ENCODE measurements around the gene ARHGAP15. TPM values are rescaled to one million over a fixed set of nuclear protein-coding genes. Genes with fewer than 3 reads are reported as not detected.

The ARHGAP15 gene
- total RNA-seq, 1 donor from 2014 or later = not detected

DNA sequence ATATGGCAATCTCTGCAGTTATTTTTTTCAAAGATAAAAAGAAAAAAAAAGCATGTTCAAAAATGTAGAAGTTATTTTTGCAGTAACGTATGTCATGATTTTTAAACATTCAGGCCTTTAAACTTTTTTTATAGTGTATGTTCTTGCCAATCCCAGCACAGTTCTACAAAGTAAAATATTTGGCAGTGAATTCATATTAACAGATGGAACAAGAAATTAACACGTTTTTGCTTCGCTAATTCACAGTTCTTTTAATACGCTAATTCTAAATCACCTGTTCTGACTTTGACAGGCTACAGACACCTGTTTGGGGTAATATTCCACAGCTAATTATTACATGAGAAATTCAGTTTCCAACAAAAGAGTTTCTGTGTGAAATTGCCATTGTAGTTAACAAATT lies 183.2 kb downstream of the ARHGAP15 start:
- Histone ChIP-seq H3K4me1 (ENCODE audit: insufficient read depth, low read length) (no peaks in the 10 kb centered on the region), H3K4me2 (ENCODE audit: low read length) (no peak overlapping the region), H3K4me3 (ENCODE audit: insufficient read depth, low read depth, low read length) (no peak overlapping the region), H3K9ac (ENCODE audit: low read length) (no peak overlapping the region), H3K27me3 (ENCODE audit: insufficient read depth, low read length) (no peaks in the 10 kb centered on the region), H3K79me2 (ENCODE audit: insufficient read depth, low read length) (no peaks in the 10 kb centered on the region), H3K9me3 (ENCODE audit: insufficient read depth, low read depth, low read length) (no peaks in the 10 kb centered on the region), H4K20me1 (ENCODE audit: insufficient read depth, low read length) (no peaks in the 10 kb centered on the region), H2AFZ (ENCODE audit: low read depth, low read length) (no peak overlapping the region), H3K36me3 (ENCODE audit: insufficient read depth, low read length) (no peaks in the 10 kb centered on the region), H3K27ac (ENCODE audit: low read depth, low read length) (no peak overlapping the region)
- FAIRE-seq (no peak), DNase-seq (ENCODE audit: low read depth) (no peak)
- no peaks in the 10 kb centered on the region for H3K27me3 Mint-ChIP-seq (ENCODE audit: low read depth, unreplicated experiment)
- no peaks in the 10 kb centered on the region for H3K9me3 Mint-ChIP-seq (ENCODE audit: unreplicated experiment)
- no peaks in the 10 kb centered on the region for H3K36me3 Mint-ChIP-seq (ENCODE audit: low read depth, unreplicated experiment)
- H3K27ac Mint-ChIP-seq (ENCODE audit: unreplicated experiment) = no peak overlapping the region
- no peak overlapping the region for H3K4me3 Mint-ChIP-seq (ENCODE audit: unreplicated experiment)
- TF ChIP-seq, protein P1, sequence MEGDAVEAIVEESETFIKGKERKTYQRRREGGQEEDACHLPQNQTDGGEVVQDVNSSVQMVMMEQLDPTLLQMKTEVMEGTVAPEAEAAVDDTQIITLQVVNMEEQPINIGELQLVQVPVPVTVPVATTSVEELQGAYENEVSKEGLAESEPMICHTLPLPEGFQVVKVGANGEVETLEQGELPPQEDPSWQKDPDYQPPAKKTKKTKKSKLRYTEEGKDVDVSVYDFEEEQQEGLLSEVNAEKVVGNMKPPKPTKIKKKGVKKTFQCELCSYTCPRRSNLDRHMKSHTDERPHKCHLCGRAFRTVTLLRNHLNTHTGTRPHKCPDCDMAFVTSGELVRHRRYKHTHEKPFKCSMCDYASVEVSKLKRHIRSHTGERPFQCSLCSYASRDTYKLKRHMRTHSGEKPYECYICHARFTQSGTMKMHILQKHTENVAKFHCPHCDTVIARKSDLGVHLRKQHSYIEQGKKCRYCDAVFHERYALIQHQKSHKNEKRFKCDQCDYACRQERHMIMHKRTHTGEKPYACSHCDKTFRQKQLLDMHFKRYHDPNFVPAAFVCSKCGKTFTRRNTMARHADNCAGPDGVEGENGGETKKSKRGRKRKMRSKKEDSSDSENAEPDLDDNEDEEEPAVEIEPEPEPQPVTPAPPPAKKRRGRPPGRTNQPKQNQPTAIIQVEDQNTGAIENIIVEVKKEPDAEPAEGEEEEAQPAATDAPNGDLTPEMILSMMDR (IDR thresholded peaks at IDR 0.05; ENCODE audit: insufficient read depth, low read depth, low read length) = no peak
- no peak for TF ChIP-seq EZH2 (IDR thresholded peaks at IDR 0.05; ENCODE audit: insufficient read depth, low read length)
- no peaks in the 10 kb centered on the region for H3K4me1 Mint-ChIP-seq (ENCODE audit: low read depth, unreplicated experiment)

DNA sequence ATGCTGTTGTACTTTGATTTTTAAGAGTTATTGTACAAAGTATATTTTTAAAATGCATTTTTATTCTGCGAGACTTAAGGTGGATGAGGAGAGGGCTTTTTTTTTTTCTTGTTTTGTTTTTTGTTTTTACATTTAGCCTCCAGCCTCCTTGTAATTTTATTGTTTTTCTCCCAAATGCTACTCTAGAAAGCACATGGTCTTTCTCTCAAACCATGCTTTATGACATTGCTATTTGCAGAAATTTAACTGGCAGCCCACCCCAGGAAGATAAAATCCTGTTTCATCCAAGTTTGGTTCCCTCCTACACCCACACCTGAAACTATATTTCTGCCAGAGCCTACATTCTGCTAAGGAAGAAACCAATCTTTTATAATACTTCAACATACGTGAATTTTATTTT lies 184.6 kb downstream of the ARHGAP15 start:
- no peak overlapping the region for H3K27ac ChIP-seq (ENCODE audit: low read depth, low read length)
- H3K79me2 ChIP-seq (ENCODE audit: insufficient read depth, low read length) = no peaks in the 10 kb centered on the region
- no peak overlapping the region for H3K4me2 ChIP-seq (ENCODE audit: low read length)
- Mint-ChIP-seq H3K9me3 (ENCODE audit: unreplicated experiment) (no peaks in the 10 kb centered on the region), H3K36me3 (ENCODE audit: low read depth, unreplicated experiment) (no peaks in the 10 kb centered on the region), H3K27ac (ENCODE audit: unreplicated experiment) (no peak overlapping the region), H3K4me1 (ENCODE audit: low read depth, unreplicated experiment) (no peaks in the 10 kb centered on the region), H3K27me3 (ENCODE audit: low read depth, unreplicated experiment) (no peaks in the 10 kb centered on the region), H3K4me3 (ENCODE audit: unreplicated experiment) (no peak overlapping the region)
- H3K36me3 ChIP-seq (ENCODE audit: insufficient read depth, low read length) = no peaks in the 10 kb centered on the region
- no peaks in the 10 kb centered on the region for H3K9me3 ChIP-seq (ENCODE audit: insufficient read depth, low read depth, low read length)
- no peak for FAIRE-seq
- no peak for TF ChIP-seq EZH2 (IDR thresholded peaks at IDR 0.05; ENCODE audit: insufficient read depth, low read length)
- TF ChIP-seq, protein P1 (IDR thresholded peaks at IDR 0.05; ENCODE audit: insufficient read depth, low read depth, low read length) = no peak
- no peak overlapping the region for H3K4me3 ChIP-seq (ENCODE audit: insufficient read depth, low read depth, low read length)
- H3K4me1 ChIP-seq (ENCODE audit: insufficient read depth, low read length) = no peaks in the 10 kb centered on the region
- no peaks in the 10 kb centered on the region for H3K27me3 ChIP-seq (ENCODE audit: insufficient read depth, low read length)
- no peak overlapping the region for H3K9ac ChIP-seq (ENCODE audit: low read length)
- H4K20me1 ChIP-seq (ENCODE audit: insufficient read depth, low read length) = no peaks in the 10 kb centered on the region
- no peak for DNase-seq (ENCODE audit: low read depth)
- H2AFZ ChIP-seq (ENCODE audit: low read depth, low read length) = no peak overlapping the region

DNA sequence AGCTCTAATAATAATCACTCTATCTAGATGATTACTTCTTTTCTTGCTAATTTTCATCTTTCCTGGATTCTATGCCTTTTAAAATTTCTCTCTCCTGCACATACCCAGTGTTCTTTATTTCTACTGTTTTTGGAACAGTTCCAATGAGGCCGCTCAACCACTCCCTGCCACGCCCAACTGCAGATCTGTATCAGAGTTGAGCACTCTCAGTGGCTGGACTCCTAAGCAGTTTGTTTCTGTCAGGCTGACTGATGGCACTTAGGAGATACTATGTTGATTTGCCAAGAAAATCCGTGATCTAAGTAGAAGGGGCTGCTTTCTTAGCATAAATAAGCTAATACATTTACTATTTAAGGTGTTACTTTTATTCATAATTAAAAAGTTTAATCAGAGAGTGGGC lies 192.8 kb downstream of the ARHGAP15 start:
- H3K36me3 ChIP-seq (ENCODE audit: insufficient read depth, low read length) = no peaks in the 10 kb centered on the region
- FAIRE-seq = no peak

More for the DNA sequence above, 192.8 kb downstream of the ARHGAP15 start:
- H3K27ac Mint-ChIP-seq (ENCODE audit: unreplicated experiment) = no peak overlapping the region
- no peaks in the 10 kb centered on the region for H3K36me3 Mint-ChIP-seq (ENCODE audit: low read depth, unreplicated experiment)
- Histone ChIP-seq H3K79me2 (ENCODE audit: insufficient read depth, low read length) (no peaks in the 10 kb centered on the region), H3K4me1 (ENCODE audit: insufficient read depth, low read length) (no peaks in the 10 kb centered on the region), H3K27me3 (ENCODE audit: insufficient read depth, low read length) (no peaks in the 10 kb centered on the region), H2AFZ (ENCODE audit: low read depth, low read length) (no peak overlapping the region), H3K4me2 (ENCODE audit: low read length) (no peak overlapping the region), H3K27ac (ENCODE audit: low read depth, low read length) (no peak overlapping the region), H3K9me3 (ENCODE audit: insufficient read depth, low read depth, low read length) (no peaks in the 10 kb centered on the region), H3K9ac (ENCODE audit: low read length) (no peak overlapping the region), H3K4me3 (ENCODE audit: insufficient read depth, low read depth, low read length) (no peak overlapping the region), H4K20me1 (ENCODE audit: insufficient read depth, low read length) (no peaks in the 10 kb centered on the region)
- TF ChIP-seq, protein P1 (IDR thresholded peaks at IDR 0.05; ENCODE audit: insufficient read depth, low read depth, low read length) = no peak
- TF ChIP-seq EZH2 (IDR thresholded peaks at IDR 0.05; ENCODE audit: insufficient read depth, low read length) = no peak
- DNase-seq (ENCODE audit: low read depth) = no peak
- H3K9me3 Mint-ChIP-seq (ENCODE audit: unreplicated experiment) = no peaks in the 10 kb centered on the region
- H3K4me3 Mint-ChIP-seq (ENCODE audit: unreplicated experiment) = no peak overlapping the region
- no peaks in the 10 kb centered on the region for H3K27me3 Mint-ChIP-seq (ENCODE audit: low read depth, unreplicated experiment)
- no peaks in the 10 kb centered on the region for H3K4me1 Mint-ChIP-seq (ENCODE audit: low read depth, unreplicated experiment)
